Smooth muscle cell (in vitro differentiated cells): ENCODE data around the gene RASAL1. TPM values are rescaled to one million over a fixed set of nuclear protein-coding genes. Genes with fewer than 3 reads are reported as not detected.

ENCODE experiments used
- DNase-seq: peaks from one replicate; lab custom pipeline; 2025; ENCODE audit not compliant: unreplicated experiment; lab: John Stamatoyannopoulos, UW
- H2AFZ ChIP-seq: fragments of 200-600 bp; sonication (generic); 2 replicates; pipeline ENCODE4 v1.6.0; 2016; ENCODE audit warnings: antibody characterized with exemption, low read depth, mild to moderate bottlenecking
- H3F3A ChIP-seq: fragments of 200-600 bp; sonication (generic); 2 replicates; pipeline ENCODE4 v1.6.0; 2017; ENCODE audit warnings: antibody characterized with exemption, low read depth
- H3K27ac ChIP-seq: fragments of 200-600 bp; sonication (generic); 2 replicates; pipeline ENCODE4 v1.5.1; 2016; ENCODE audit warnings: low read depth, mild to moderate bottlenecking
- H3K27me3 ChIP-seq: fragments of 200-600 bp; sonication (generic); 2 replicates; pipeline ENCODE4 v1.6.1; 2016; ENCODE audit warnings: low read depth, mild to moderate bottlenecking
- H3K36me3 ChIP-seq: fragments of 200-600 bp; sonication (generic); 2 replicates; pipeline ENCODE4 v1.5.1; 2016; ENCODE audit warnings: low read depth
- H3K4me1 ChIP-seq: fragments of 200-600 bp; sonication (generic); 2 replicates; pipeline ENCODE4 v1.5.1; 2016; ENCODE audit warnings: low read depth
- H3K4me2 ChIP-seq: fragments of 200-600 bp; sonication (generic); 2 replicates; pipeline ENCODE4 v1.6.0; 2016; ENCODE audit warnings: mild to moderate bottlenecking
- H3K4me3 ChIP-seq: fragments of 200-600 bp; sonication (generic); 2 replicates; pipeline ENCODE4 v1.5.1; 2016; ENCODE audit warnings: mild to moderate bottlenecking
- H3K79me2 ChIP-seq: fragments of 200-600 bp; sonication (generic); 2 replicates; pipeline ENCODE4 v1.6.0; 2016; ENCODE audit warnings: low read depth, mild to moderate bottlenecking
- H3K9ac ChIP-seq: fragments of 200-600 bp; sonication (generic); 2 replicates; pipeline ENCODE4 v1.6.0; 2016; ENCODE audit warnings: low read depth
- H3K9me3 ChIP-seq: fragments of 200-600 bp; sonication (generic); replicated peaks from 2 replicates; pipeline ENCODE4 v1.5.1; 2016; ENCODE audit warnings: low read depth
- H4K20me1 ChIP-seq: fragments of 200-600 bp; sonication (generic); 2 replicates; pipeline ENCODE4 v1.6.0; 2016; ENCODE audit warnings: low read depth
- WGBS: methylation state at CpG from one replicate; pipeline ENCODE4 v1.1.7; 2016; ENCODE audit warnings: low lambda C conversion rate; 5-methylcytosine and 5-hydroxymethylcytosine counted together
- polyA plus RNA-seq: library from polyadenylated mRNA; unstranded; fragments of >200 nt; fragmentation: Nextera tagmentation; extraction: Ambion mirVana; gene quantifications from 2 replicates; pipeline ENCODE4 v1.2.1, GENCODE V29; 2016
- total RNA-seq: library from RNA; depleted of rRNA; stranded (reverse); fragments of >200 nt; gene quantifications from 2 replicates; pipeline ENCODE4 v1.2.3, GENCODE V29; 2014
- TF ChIP-seq, protein P1 (sequence below): fragments of 200-600 bp; sonication (generic); IDR thresholded peaks from 2 replicates; pipeline ENCODE4 v1.5.1; 2017; ENCODE audit warnings: borderline replicate concordance, mild to moderate bottlenecking, antibody characterized with exemption; ENCODE audit not compliant: insufficient read depth, poor library complexity, severe bottlenecking

Gene RASAL1
- total and polyA plus RNA-seq, 2 experiments from 2014 or later, result not detected

DNA sequence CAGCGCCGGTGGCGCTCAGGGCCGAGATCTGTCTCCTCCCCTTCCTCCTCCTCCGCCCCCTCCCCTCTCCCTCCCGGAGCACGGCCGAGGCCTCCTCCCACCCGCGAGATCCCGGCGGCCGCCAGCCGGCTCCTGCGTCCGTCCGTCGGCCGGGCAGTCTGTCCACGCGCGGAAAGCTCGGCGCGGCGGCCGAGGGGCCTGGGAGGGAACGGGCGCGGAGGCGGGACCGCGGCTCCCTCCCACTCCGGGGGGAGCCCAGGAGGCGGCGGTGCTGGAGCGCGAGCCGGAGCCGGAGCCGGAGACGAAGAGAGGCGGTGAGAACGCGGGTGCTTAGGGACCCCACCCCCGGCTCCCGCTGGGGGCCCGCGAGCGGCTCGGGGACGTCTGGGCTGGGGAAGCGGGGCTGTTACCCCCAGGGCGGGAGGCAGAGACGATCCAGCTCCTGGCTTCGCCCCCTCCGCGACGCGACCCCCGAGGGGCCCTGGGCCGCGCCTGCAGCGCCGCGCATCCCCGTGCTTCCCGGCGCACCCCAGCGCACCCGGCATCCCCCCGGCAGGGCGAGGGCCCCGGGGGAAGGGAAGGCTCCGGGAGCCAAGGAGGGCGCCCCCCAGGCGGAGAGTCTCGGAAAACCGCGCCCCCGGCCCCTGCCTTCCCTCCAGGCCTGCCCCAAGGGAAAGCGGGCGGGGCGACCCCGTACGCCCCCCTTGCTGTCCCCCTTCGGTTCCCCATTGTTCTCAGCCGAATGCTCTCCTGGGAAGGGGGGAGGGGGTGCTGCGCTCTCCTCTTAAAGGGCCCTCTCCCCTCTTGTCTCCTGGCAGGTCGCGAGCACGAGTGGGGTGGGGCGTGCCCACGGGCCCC is 78.7 kb downstream of the RASAL1 start, which contains the start of gene DTX1:
Gene DTX1 (plus strand): TSS at position 100 of the 858 bp plus-strand sequence. CDS start 1,463 bp downstream, outside the sequence.
- WGBS, result 4% methylated on average over 32 of the region's 94 CpGs
- Histone ChIP-seq H3K36me3 (no peaks in the 10 kb centered on the region), H3K4me2 (peak within 1 kb of the TSS; percentile 88), H3F3A (no peaks in the 10 kb centered on the region), H2AFZ (no peak within 1 kb of the TSS), H3K4me3 (peak within 1 kb of the TSS; percentile 55), H4K20me1 (no peaks in the 10 kb centered on the region), H3K9ac (no peak within 1 kb of the TSS), H3K4me1 (peaks cover 8% of the 10 kb centered on the region), H3K27me3 (peaks cover 83% of the 10 kb centered on the region), H3K27ac (no peak within 1 kb of the TSS), H3K9me3 (no peaks in the 10 kb centered on the region), H3K79me2 (no peaks in the 10 kb centered on the region)
- DNase-seq, result no peak
- TF ChIP-seq, protein P1, sequence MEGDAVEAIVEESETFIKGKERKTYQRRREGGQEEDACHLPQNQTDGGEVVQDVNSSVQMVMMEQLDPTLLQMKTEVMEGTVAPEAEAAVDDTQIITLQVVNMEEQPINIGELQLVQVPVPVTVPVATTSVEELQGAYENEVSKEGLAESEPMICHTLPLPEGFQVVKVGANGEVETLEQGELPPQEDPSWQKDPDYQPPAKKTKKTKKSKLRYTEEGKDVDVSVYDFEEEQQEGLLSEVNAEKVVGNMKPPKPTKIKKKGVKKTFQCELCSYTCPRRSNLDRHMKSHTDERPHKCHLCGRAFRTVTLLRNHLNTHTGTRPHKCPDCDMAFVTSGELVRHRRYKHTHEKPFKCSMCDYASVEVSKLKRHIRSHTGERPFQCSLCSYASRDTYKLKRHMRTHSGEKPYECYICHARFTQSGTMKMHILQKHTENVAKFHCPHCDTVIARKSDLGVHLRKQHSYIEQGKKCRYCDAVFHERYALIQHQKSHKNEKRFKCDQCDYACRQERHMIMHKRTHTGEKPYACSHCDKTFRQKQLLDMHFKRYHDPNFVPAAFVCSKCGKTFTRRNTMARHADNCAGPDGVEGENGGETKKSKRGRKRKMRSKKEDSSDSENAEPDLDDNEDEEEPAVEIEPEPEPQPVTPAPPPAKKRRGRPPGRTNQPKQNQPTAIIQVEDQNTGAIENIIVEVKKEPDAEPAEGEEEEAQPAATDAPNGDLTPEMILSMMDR, result no peak

- no peaks in the 10 kb centered on the region for H3K9me3 ChIP-seq
- H3F3A ChIP-seq, result no peaks in the 10 kb centered on the region
- no peaks in the 10 kb centered on the region for H4K20me1 ChIP-seq
- no peak overlapping the region for H3K27ac ChIP-seq
- peak overlapping the region; percentile 55 for H3K4me3 ChIP-seq
- TF ChIP-seq, protein P1, result no peak
- DNase-seq, result no peak
- WGBS, result 22% methylated on average over 8 of the region's 8 CpGs
- no peak overlapping the region for H2AFZ ChIP-seq
- no peak overlapping the region for H3K9ac ChIP-seq
- peaks cover 88% of the 10 kb centered on the region for H3K27me3 ChIP-seq
- H3K79me2 ChIP-seq, result no peaks in the 10 kb centered on the region
- H3K4me2 ChIP-seq, result peak overlapping the region; percentile 88
- no peaks in the 10 kb centered on the region for H3K36me3 ChIP-seq
- H3K4me1 ChIP-seq, result peaks cover 8% of the 10 kb centered on the region
These were observed 79.3 kb downstream of the RASAL1 start for GRCh38 chr12:113056381-113056630.

DNA sequence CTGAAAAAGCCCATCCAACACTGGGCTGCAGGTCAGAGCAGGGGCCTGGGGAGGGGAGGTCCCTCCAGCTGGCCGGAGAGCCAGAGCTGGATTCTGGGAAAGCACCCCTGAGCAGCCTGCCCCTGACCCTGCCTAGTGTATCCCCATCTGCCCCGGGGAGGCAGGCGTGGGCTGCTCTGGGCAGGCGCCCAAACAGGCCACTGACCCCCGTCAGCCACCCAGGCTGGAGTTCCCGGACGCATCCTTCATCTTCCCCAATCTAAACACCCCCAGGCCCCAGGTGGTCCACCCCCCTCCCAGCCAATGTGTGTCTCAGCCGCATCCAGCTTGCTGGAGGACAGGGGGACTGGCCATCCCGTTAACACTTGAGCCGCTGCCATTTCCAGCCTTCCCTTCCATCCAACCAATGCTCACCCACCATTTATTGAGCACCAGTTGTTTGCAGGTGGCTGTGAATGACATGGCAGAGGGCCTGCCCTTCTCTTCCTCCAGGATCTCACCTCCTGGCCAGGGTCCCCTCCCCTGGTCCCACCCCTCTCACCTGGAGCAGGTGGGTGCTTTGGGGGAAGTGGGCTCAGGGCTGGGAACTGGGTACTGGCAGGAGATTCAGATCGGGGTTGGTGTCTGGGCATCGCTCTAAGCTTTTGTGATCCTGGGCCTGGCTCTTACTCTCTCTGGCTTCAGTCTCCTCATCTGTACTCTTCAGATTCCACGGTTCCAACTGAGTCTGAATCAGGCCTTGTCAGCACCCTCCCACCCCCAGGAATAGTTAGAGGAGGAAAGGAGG is 79.8 kb downstream of the RASAL1 start:
- H3K9ac ChIP-seq, result no peak overlapping the region
- H3K27me3 ChIP-seq, result peaks cover 93% of the 10 kb centered on the region
- 79% methylated on average over 10 of the region's 13 CpGs for WGBS
- H3K9me3 ChIP-seq, result no peaks in the 10 kb centered on the region
- H4K20me1 ChIP-seq, result no peaks in the 10 kb centered on the region
- DNase-seq, result no peak
- H3K4me2 ChIP-seq, result no peak overlapping the region
- no peaks in the 10 kb centered on the region for H3K36me3 ChIP-seq
- peak overlapping the region; percentile 55 for H3K4me3 ChIP-seq
- TF ChIP-seq, protein P1, result no peak
- no peaks in the 10 kb centered on the region for H3K79me2 ChIP-seq
- H3K27ac ChIP-seq, result no peak overlapping the region
- no peaks in the 10 kb centered on the region for H3F3A ChIP-seq
- H2AFZ ChIP-seq, result no peak overlapping the region
- peaks cover 8% of the 10 kb centered on the region for H3K4me1 ChIP-seq
